CD4-positive, alpha-beta T cell (primary cell): ENCODE results near the gene NATD1. TPM values are rescaled to one million over a fixed set of nuclear protein-coding genes. Genes with fewer than 3 reads are reported as not detected.

Experiments
- ATAC-seq: fragments of 200-7000 bp; cut with Tn5 transposase; one replicate; pipeline ENCODE4 v1.10.0; 2022; ENCODE audit warnings: mild to moderate bottlenecking; ENCODE audit not compliant: poor library complexity
- CTCF ChIA-PET: fragments of 350-600 bp; sonication (Branson Sonifier 250); formaldehyde crosslinking; loops from one replicate; lab custom pipeline; 2021; ENCODE audit warnings: antibody characterized with exemption, inconsistent platforms; lab: Charles Lee
- POLR2A ChIA-PET: fragments of 350-600 bp; sonication (Branson Sonifier 250); formaldehyde crosslinking; loops from one replicate; lab custom pipeline; 2021; ENCODE audit warnings: antibody characterized with exemption, inconsistent platforms; lab: Charles Lee
- DNase-seq, 14 experiments: peaks; one replicate each; pipeline ENCODE4 v3.0.0-alpha.2; 2013 to 2020; ENCODE audit warnings: mixed read lengths in 2 of 14
- H3K27ac ChIP-seq, 2 donors: one replicate each; pipeline versions ENCODE4 v1.5.1 to v1.7.0; 2013; ENCODE audit warnings: low read length in 2 of 2, low read depth in 1 of 2, mild to moderate bottlenecking in 1 of 2
- H3K27me3 ChIP-seq, 2 experiments: 1 replicate in 1 of 2; 2 replicates in 1 of 2; pipeline versions ENCODE4 v1.6.1 to v1.7.0; 2013; ENCODE audit warnings: low read length in 2 of 2, control low read depth in 1 of 2, mild to moderate bottlenecking in 1 of 2, moderate library complexity in 1 of 2; ENCODE audit not compliant: insufficient read depth in 2 of 2, control insufficient read depth in 1 of 2
- H3K36me3 ChIP-seq: one replicate; pipeline ENCODE4 v1.6.1; 2013; ENCODE audit warnings: low read length, control low read depth; ENCODE audit not compliant: insufficient read depth
- H3K4me1 ChIP-seq: one replicate; pipeline ENCODE4 v1.6.1; 2013; ENCODE audit warnings: low read length, control low read depth; ENCODE audit not compliant: insufficient read depth
- H3K4me3 ChIP-seq: one replicate; pipeline ENCODE4 v1.5.1; 2013; ENCODE audit warnings: mild to moderate bottlenecking, low read length, moderate library complexity
- H3K9me3 ChIP-seq, 2 experiments: 1 replicate in 1 of 2; 2 replicates in 1 of 2; pipeline versions ENCODE4 v1.6.1 to v1.7.0; 2013; ENCODE audit warnings: low read length in 2 of 2, mild to moderate bottlenecking in 2 of 2, control low read depth in 1 of 2, moderate library complexity in 1 of 2; ENCODE audit not compliant: control insufficient read depth in 1 of 2, insufficient read depth in 1 of 2
- H3K27ac Mint-ChIP-seq: one replicate; pipeline ENCODE4 v1.8.0; 2020; ENCODE audit warnings: mixed read lengths
- H3K27me3 Mint-ChIP-seq: one replicate; pipeline ENCODE4 v1.8.0; 2021; ENCODE audit warnings: mixed read lengths
- H3K36me3 Mint-ChIP-seq: one replicate; pipeline ENCODE4 v1.8.0; 2021; ENCODE audit warnings: low read depth, mixed read lengths
- H3K4me1 Mint-ChIP-seq: one replicate; pipeline ENCODE4 v1.8.0; 2021; ENCODE audit warnings: low read depth, mixed read lengths
- H3K4me3 Mint-ChIP-seq: one replicate; pipeline ENCODE4 v1.8.0; 2020; ENCODE audit warnings: mild to moderate bottlenecking, mixed read lengths
- H3K9me3 Mint-ChIP-seq: one replicate; pipeline ENCODE4 v1.8.0; 2020; ENCODE audit warnings: mixed read lengths
- intact Hi-C, 2 experiments: fragments of 100-400 bp; cut with DNase I in 1 of 2; cut with micrococcal nuclease in 1 of 2; formaldehyde crosslinking; loops; one replicate each; pipeline versions ENCODE4 v1.15.1 to v1.9.0; 2023 to 2025; cut with DNase I, micrococcal nuclease
- total RNA-seq, 174 experiments: library from RNA in 2 of 174; stranded (reverse) in 2 of 174; gene quantifications; one replicate each; pipeline ENCODE4 v1.2.3 and lab custom pipeline; 2021 to 2026
- TF ChIP-seq, protein P1 (sequence below): fragments of 200-600 bp; IDR thresholded peaks from one replicate; pipeline ENCODE4 v1.8.0; 2022; ENCODE audit warnings: antibody characterized with exemption, mild to moderate bottlenecking

NATD1 gene
- total RNA-seq, 2 experiments from 2014 or later, result 5.9 to 6.1 TPM

DNA sequence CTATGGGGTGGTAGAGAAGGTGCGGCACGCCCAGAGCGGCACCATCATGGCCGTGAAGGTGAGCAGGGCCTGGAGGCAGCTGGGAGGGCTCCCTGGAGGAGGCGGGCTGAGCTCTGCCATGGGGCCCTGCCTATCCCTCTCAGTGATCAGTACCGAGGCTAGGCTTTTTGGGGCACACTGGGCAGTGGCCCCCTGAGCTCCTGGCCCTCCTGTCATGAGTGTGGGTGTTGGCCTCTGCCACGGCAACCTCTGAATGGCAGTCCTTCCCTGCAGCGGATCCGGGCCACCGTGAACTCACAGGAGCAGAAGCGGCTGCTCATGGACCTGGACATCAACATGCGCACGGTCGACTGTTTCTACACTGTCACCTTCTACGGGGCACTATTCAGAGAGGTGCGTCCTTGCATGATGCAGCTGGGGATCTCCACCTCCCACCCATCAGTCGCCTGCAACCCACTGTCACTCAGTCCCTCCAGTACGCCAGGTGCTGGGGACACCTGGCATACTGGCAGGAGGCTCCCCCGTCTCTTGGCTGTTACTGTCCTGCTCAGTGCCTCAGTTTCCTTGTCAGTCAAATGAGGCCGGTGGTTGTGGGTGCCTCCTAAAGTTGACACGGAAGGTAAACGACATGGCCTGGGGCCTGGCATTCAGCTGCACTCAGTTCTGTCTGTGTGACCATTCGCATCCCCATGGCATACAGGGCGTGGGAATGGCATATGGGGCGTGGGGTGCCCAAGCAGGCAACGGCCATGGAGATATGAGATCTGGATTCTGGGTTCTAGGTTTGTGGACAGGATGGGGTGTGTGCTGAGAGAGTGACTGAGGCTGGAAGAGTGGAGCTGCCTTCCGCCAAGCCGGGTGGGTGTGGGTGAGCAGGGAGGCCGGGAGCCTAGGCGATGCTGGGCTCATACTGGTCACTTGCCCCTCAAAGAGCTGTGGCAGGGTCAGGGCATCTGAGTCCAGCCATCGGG lies 47.7 kb upstream of the NATD1 start:
- Mint-ChIP-seq H3K9me3 (no peaks in the 10 kb centered on the region), H3K27me3 (no peaks in the 10 kb centered on the region), H3K27ac (no peak overlapping the region), H3K4me1 (no peaks in the 10 kb centered on the region), H3K36me3 (peaks cover 70% of the 10 kb centered on the region), H3K4me3 (no peak overlapping the region)
- TF ChIP-seq, protein P1, sequence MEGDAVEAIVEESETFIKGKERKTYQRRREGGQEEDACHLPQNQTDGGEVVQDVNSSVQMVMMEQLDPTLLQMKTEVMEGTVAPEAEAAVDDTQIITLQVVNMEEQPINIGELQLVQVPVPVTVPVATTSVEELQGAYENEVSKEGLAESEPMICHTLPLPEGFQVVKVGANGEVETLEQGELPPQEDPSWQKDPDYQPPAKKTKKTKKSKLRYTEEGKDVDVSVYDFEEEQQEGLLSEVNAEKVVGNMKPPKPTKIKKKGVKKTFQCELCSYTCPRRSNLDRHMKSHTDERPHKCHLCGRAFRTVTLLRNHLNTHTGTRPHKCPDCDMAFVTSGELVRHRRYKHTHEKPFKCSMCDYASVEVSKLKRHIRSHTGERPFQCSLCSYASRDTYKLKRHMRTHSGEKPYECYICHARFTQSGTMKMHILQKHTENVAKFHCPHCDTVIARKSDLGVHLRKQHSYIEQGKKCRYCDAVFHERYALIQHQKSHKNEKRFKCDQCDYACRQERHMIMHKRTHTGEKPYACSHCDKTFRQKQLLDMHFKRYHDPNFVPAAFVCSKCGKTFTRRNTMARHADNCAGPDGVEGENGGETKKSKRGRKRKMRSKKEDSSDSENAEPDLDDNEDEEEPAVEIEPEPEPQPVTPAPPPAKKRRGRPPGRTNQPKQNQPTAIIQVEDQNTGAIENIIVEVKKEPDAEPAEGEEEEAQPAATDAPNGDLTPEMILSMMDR, result no peak
- Histone ChIP-seq H3K27me3 (no peaks in the 10 kb centered on the region), H3K36me3 (peaks cover 64% of the 10 kb centered on the region), H3K4me1 (no peaks in the 10 kb centered on the region), H3K4me3 (no peak overlapping the region), H3K9me3 (peaks cover 0 to 83% of the 10 kb centered on the region in 2 experiments), H3K27ac (no peak overlapping the region)
- DNase-seq, result no peak
- intact Hi-C loops, result no loop called here
- CTCF ChIA-PET, result no interaction called here
- no peak for ATAC-seq
- POLR2A ChIA-PET, result no interaction called here

DNA sequence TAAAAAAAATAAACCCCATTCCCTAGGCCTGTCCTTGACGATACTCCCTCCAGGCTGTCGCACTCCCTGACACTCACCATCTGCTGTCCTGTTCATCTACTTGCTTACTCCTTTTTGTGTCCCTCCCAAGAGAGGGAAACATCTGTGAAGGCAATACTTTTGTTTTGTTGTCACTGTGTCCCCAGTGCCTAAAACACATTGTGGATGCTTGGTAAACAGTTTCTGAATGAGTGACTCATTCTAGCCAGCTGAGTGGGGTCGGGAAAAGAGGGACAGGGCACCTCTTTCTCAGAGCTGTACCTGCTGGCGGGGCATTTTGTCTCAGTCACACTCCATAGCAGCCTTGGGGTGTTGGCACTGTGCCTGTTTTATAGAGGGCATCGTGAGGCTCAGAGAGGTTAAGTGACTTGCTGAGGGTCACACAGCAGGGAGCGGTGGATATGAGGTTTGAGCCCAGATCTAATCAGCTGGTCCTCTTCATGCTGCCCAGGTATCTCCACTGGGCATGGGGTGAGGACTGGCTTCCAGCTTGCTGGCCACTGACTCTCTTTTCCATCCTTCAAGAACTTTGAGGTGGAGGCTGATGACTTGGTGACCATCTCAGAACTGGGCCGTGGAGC lies 46.9 kb upstream of the NATD1 start:
- DNase-seq (no peak), ATAC-seq (no peak)
- Histone ChIP-seq H3K27me3 (no peaks in the 10 kb centered on the region), H3K27ac (no peak overlapping the region), H3K4me1 (peaks cover 6% of the 10 kb centered on the region), H3K4me3 (no peak overlapping the region), H3K36me3 (peaks cover 64% of the 10 kb centered on the region), H3K9me3 (peaks cover 0 to 87% of the 10 kb centered on the region in 2 experiments)
- Mint-ChIP-seq H3K36me3 (peaks cover 64% of the 10 kb centered on the region), H3K27me3 (no peaks in the 10 kb centered on the region), H3K27ac (no peak overlapping the region), H3K9me3 (no peaks in the 10 kb centered on the region), H3K4me3 (no peak overlapping the region), H3K4me1 (peaks cover 1% of the 10 kb centered on the region)
- POLR2A ChIA-PET, result no interaction called here
- CTCF ChIA-PET, result no interaction called here
- TF ChIP-seq, protein P1, result no peak
- intact Hi-C loops, result no loop called here

DNA sequence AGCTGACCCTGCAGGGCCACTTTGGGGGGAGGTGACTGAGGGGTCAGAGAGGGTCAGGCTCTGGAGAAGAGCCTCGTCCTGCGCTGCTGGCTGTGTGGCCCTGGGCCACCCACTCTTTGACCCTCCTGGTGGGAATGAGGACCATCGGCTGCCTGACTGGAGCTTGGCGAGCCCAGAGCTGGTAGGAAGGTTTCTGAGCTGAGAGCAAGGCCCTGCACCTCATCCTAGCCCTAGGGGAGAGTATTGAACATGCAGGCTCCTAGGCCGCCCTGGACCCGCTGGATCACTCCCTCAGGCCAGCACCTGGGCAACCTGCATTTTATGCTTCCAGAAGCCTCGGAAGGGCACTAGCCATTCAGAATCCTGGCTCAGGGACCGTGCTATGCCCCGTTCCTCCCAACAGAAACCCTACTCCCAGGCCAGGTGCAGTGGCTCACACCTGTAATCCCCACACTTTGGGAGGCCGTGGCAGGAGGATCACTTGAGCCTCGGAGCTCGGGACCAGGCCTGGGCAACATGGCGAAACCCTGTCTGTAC lies 45.8 kb upstream of the NATD1 start:
- CTCF ChIA-PET, result no interaction called here
- Histone ChIP-seq H3K9me3 (peaks cover 0 to 87% of the 10 kb centered on the region in 2 experiments), H3K4me3 (no peak overlapping the region), H3K27me3 (no peaks in the 10 kb centered on the region), H3K27ac (no peak overlapping the region), H3K36me3 (peaks cover 55% of the 10 kb centered on the region), H3K4me1 (peaks cover 13% of the 10 kb centered on the region)
- TF ChIP-seq, protein P1, result no peak
- Mint-ChIP-seq H3K36me3 (peaks cover 66% of the 10 kb centered on the region), H3K4me1 (peaks cover 12% of the 10 kb centered on the region), H3K27me3 (no peaks in the 10 kb centered on the region), H3K4me3 (no peak overlapping the region), H3K9me3 (no peaks in the 10 kb centered on the region), H3K27ac (no peak overlapping the region)
- DNase-seq (no peak), ATAC-seq (no peak)
- intact Hi-C loops, result no loop called here
- POLR2A ChIA-PET, result no interaction called here
